H9 (cell line): ENCODE measurements around the gene CDC42. TPM values are rescaled to one million over a fixed set of nuclear protein-coding genes. Genes with fewer than 3 reads are reported as not detected.

Source experiments
- DNase-seq: peaks from one replicate; pipeline ENCODE4 v3.0.0-alpha.2; 2017
- H2AFZ ChIP-seq: one replicate; pipeline ENCODE4 v1.6.1; 2013; ENCODE audit warnings: mild to moderate bottlenecking, low read length, control low read depth, moderate library complexity
- H2AK5ac ChIP-seq: 2 replicates; pipeline ENCODE4 v1.6.1; 2013; ENCODE audit warnings: low read length, control low read depth, mixed read lengths; ENCODE audit not compliant: insufficient read length
- H2BK120ac ChIP-seq: one replicate; pipeline ENCODE4 v1.6.1; 2013; ENCODE audit warnings: low read depth, mild to moderate bottlenecking, low read length, control low read depth, inconsistent platforms; ENCODE audit not compliant: poor library complexity, severe bottlenecking
- H2BK12ac ChIP-seq: 2 replicates; pipeline ENCODE4 v1.6.1; 2013; ENCODE audit warnings: low read length, control low read depth, mixed read lengths, low read depth; ENCODE audit not compliant: insufficient read length
- H2BK15ac ChIP-seq: 2 replicates; pipeline ENCODE4 v1.6.1; 2013; ENCODE audit warnings: low read depth, low read length, control low read depth
- H2BK20ac ChIP-seq: one replicate; pipeline ENCODE4 v1.6.1; 2013; ENCODE audit warnings: low read depth, mild to moderate bottlenecking, low read length, control low read depth, inconsistent platforms; ENCODE audit not compliant: poor library complexity, severe bottlenecking
- H2BK5ac ChIP-seq: 2 replicates; pipeline ENCODE4 v1.6.1; 2013; ENCODE audit warnings: low read length, control low read depth, mixed read lengths; ENCODE audit not compliant: insufficient read length
- H3K14ac ChIP-seq: 2 replicates; pipeline ENCODE4 v1.6.1; 2013; ENCODE audit warnings: low read length, control low read depth; ENCODE audit not compliant: insufficient read depth
- H3K18ac ChIP-seq: 2 replicates; pipeline ENCODE4 v1.6.1; 2013; ENCODE audit warnings: low read depth, mild to moderate bottlenecking, mixed read lengths, low read length, control low read depth; ENCODE audit not compliant: insufficient read length
- H3K23ac ChIP-seq: 2 replicates; pipeline ENCODE4 v1.6.1; 2013; ENCODE audit warnings: low read length, control low read depth, mixed read lengths, low read depth; ENCODE audit not compliant: insufficient read length
- H3K23me2 ChIP-seq: 2 replicates; pipeline ENCODE4 v1.6.1; 2013; ENCODE audit warnings: low read depth, mild to moderate bottlenecking, mixed read lengths, low read length, control low read depth; ENCODE audit not compliant: insufficient read length, poor library complexity, severe bottlenecking
- H3K27ac ChIP-seq: 2 replicates; pipeline ENCODE4 v1.5.1; 2013; ENCODE audit warnings: low read length, control low read depth, mixed read lengths, low read depth; ENCODE audit not compliant: insufficient read length
- H3K27me3 ChIP-seq: 2 replicates; pipeline ENCODE4 v1.6.1; 2013; ENCODE audit warnings: low read length, control low read depth, inconsistent platforms; ENCODE audit not compliant: insufficient read depth
- H3K4ac ChIP-seq: 2 replicates; pipeline ENCODE4 v1.6.1; 2013; ENCODE audit warnings: low read depth, mild to moderate bottlenecking, control low read depth, inconsistent platforms, low read length, moderate library complexity
- H3K4me1 ChIP-seq: 2 replicates; pipeline ENCODE4 v1.6.1; 2013; ENCODE audit warnings: low read length, control low read depth, inconsistent platforms; ENCODE audit not compliant: insufficient read depth
- H3K4me2 ChIP-seq: 2 replicates; pipeline ENCODE4 v1.6.1; 2013; ENCODE audit warnings: low read length, control low read depth, mixed read lengths; ENCODE audit not compliant: insufficient read length, insufficient read depth
- H3K56ac ChIP-seq: 2 replicates; pipeline ENCODE4 v1.6.1; 2013; ENCODE audit warnings: low read depth, mild to moderate bottlenecking, mixed read lengths, low read length, control low read depth; ENCODE audit not compliant: insufficient read length
- H3K79me1 ChIP-seq: 2 replicates; pipeline ENCODE4 v1.6.1; 2013; ENCODE audit warnings: low read depth, mild to moderate bottlenecking, moderate library complexity, low read length, control low read depth, inconsistent platforms; ENCODE audit not compliant: insufficient read depth, poor library complexity, severe bottlenecking
- H3K79me2 ChIP-seq: 2 replicates; pipeline ENCODE4 v1.6.1; 2013; ENCODE audit warnings: low read length, control low read depth, inconsistent platforms; ENCODE audit not compliant: insufficient read depth
- H3K9ac ChIP-seq: 2 replicates; pipeline ENCODE4 v1.6.1; 2013; ENCODE audit warnings: low read length, control low read depth, mixed read lengths; ENCODE audit not compliant: insufficient read length; ENCODE audit errors: extremely low read depth
- H3K9me3 ChIP-seq: one replicate; pipeline ENCODE4 v1.6.1; 2013; ENCODE audit warnings: low read depth, low read length, inconsistent platforms; ENCODE audit not compliant: control insufficient read depth
- H3T11ph ChIP-seq: one replicate; pipeline ENCODE4 v1.6.1; 2013; ENCODE audit warnings: mild to moderate bottlenecking, low read length, control low read depth, inconsistent platforms
- H4K20me1 ChIP-seq: one replicate; pipeline ENCODE4 v1.6.1; 2013; ENCODE audit not compliant: control insufficient read depth, insufficient read length, insufficient read depth
- H4K5ac ChIP-seq: 2 replicates; pipeline ENCODE4 v1.6.1; 2013; ENCODE audit warnings: low read depth, mild to moderate bottlenecking, mixed read lengths, low read length, control low read depth; ENCODE audit not compliant: insufficient read length
- H4K8ac ChIP-seq: replicated peaks from 2 replicates; pipeline ENCODE4 v1.6.1; 2013; ENCODE audit warnings: low read length, control low read depth, mixed read lengths, low read depth; ENCODE audit not compliant: insufficient read length
- H4K91ac ChIP-seq: 2 replicates; pipeline ENCODE4 v1.6.1; 2013; ENCODE audit warnings: low read depth, mild to moderate bottlenecking, moderate library complexity, mixed read lengths, low read length, control low read depth; ENCODE audit not compliant: insufficient read length
- H3K27ac Mint-ChIP-seq, 3 experiments: 2 replicates in 2 of 3; 3 replicates in 1 of 3; pipeline ENCODE4 v1.8.0; 2020 to 2021; ENCODE audit warnings: mixed read lengths in 3 of 3, mild to moderate bottlenecking in 1 of 3, moderate library complexity in 1 of 3
- H3K27me3 Mint-ChIP-seq: 2 replicates; pipeline ENCODE4 v1.8.0; 2021; ENCODE audit warnings: low read depth, mild to moderate bottlenecking, moderate library complexity, mixed read lengths
- H3K36me3 Mint-ChIP-seq, 3 experiments: 2 replicates in 2 of 3; 3 replicates in 1 of 3; pipeline ENCODE4 v1.8.0; 2020 to 2021; ENCODE audit warnings: low read depth in 3 of 3, mixed read lengths in 3 of 3; ENCODE audit not compliant: insufficient read depth in 1 of 3
- H3K4me1 Mint-ChIP-seq, 2 experiments: 2 replicates each; pipeline ENCODE4 v1.8.0; 2020; ENCODE audit warnings: mixed read lengths in 2 of 2
- H3K4me3 Mint-ChIP-seq, 2 experiments: 2 replicates in 1 of 2; 3 replicates in 1 of 2; pipeline ENCODE4 v1.8.0; 2020 to 2021; ENCODE audit warnings: mild to moderate bottlenecking in 2 of 2, mixed read lengths in 2 of 2, moderate library complexity in 1 of 2
- H3K9me3 Mint-ChIP-seq, 2 experiments: 2 replicates in 1 of 2; 3 replicates in 1 of 2; pipeline ENCODE4 v1.8.0; 2020; ENCODE audit warnings: mild to moderate bottlenecking in 2 of 2, mixed read lengths in 2 of 2, moderate library complexity in 1 of 2
- CTCF ChIP-seq: fragments of 200-600 bp; sonication (generic); conservative IDR thresholded peaks from 3 replicates; pipeline ENCODE4 v1.8.0; 2021; ENCODE audit warnings: antibody characterized with exemption, mild to moderate bottlenecking
- WGBS: extraction: QIAGEN DNeasy Blood & Tissue Kit; methylation state at CpG from one replicate; pipeline ENCODE4 v1.1.7; 2013; ENCODE audit warnings: missing lambda C conversion rate, low lambda C conversion rate, mixed read lengths; ENCODE audit not compliant: insufficient read length; ENCODE audit errors: extremely low coverage; 5-methylcytosine and 5-hydroxymethylcytosine counted together
- total RNA-seq: library from RNA; stranded (reverse); gene quantifications from 2 replicates; pipeline ENCODE4 v1.2.1, GENCODE V29; 2021

CDC42 gene
- total RNA-seq, 1 experiment from 2014 or later, result 197 TPM

DNA sequence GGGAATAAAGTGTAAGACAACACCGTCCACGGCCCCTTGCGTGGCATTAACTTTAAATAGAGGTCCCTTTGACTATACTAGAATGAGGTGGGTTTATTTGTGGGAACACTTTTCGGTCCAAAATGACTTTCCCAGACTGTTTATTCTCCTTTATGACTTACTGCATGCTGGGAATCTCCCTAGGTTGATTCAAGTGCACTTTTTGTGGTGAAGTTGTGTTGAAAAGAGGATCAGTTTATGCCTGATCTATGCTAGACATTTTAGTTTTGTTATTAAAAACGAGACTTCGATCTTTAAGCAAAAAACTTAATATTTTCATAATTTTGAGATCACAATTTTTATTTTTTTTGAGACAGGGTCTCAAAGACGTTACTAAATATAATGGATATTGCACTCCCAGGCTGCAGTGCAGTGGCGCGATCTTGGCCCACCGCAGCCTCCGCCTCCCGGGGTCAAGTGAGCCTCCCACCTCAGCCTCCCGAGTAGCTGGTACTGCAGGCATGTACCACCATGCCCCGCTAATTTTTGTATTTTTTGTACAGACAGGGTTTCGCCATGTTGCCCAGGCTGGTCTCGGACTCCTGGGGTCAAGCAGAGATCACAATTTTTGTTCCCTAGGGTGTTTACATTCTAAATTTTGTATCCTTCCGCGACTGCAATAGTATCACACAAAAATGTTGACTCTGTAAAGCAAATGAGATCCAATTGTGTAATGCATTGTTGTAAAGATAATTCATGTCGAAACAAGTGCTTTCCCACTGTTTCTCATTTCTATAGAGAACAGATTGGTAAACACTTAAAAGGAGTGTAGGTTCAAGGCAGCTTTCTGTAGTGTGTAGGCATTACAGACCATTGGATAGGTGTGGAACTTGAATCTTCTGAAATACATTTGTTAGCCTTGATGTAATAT is 1.6 kb downstream of the CDC42 start:
- Mint-ChIP-seq H3K27me3 (no peaks in the 10 kb centered on the region; the same call in 1 of the 2 replicates), H3K9me3 (no peaks in the 10 kb centered on the region), H3K27ac (peak overlapping the region; percentile 94 to 98 (median 98); a peak in 4 of 7 replicates), H3K4me1 (peaks cover 11 to 18% of the 10 kb centered on the region in 2 experiments), H3K4me3 (peak overlapping the region; percentile 94 to 97), H3K36me3 (peaks cover 0 to 18% (median 14%) of the 10 kb centered on the region in 3 experiments; a peak in 5 of 7 replicates)
- Histone ChIP-seq H2BK20ac (no peak overlapping the region), H3K18ac (peak overlapping the region; percentile 73), H3K9ac (peak overlapping the region; percentile 95), H3K27me3 (no peaks in the 10 kb centered on the region), H3K56ac (no peak overlapping the region), H3K4me1 (no peaks in the 10 kb centered on the region; the same call in 1 of the 2 replicates), H3T11ph (no peak overlapping the region), H2BK15ac (no peak overlapping the region), H2BK120ac (no peak overlapping the region), H3K4ac (no peak overlapping the region), H3K79me2 (peaks cover 36% of the 10 kb centered on the region; the same call in 1 of the 2 replicates), H3K27ac (peak overlapping the region; percentile 67), H3K23ac (no peak overlapping the region), H3K4me2 (peak overlapping the region; percentile 100), H2AK5ac (no peak overlapping the region), H3K23me2 (peaks cover 6% of the 10 kb centered on the region), H3K14ac (peak overlapping the region; percentile 91; the same call in 1 of the 2 replicates), H4K8ac (no peak overlapping the region), H3K9me3 (no peaks in the 10 kb centered on the region), H4K91ac (no peak overlapping the region), H2AFZ (no peak overlapping the region), H2BK5ac (no peak overlapping the region), H4K20me1 (no peaks in the 10 kb centered on the region), H3K79me1 (peaks cover 7% of the 10 kb centered on the region), H4K5ac (no peak overlapping the region), H2BK12ac (no peak overlapping the region)
- no peak for TF ChIP-seq CTCF
- no peak for DNase-seq
- WGBS, result no CpG with 5 or more reads among the region's 19 CpGs
